Naive B cell (primary cell): Measurements from ENCODE around the gene MEF2B. TPM values are rescaled to one million over a fixed set of nuclear protein-coding genes. Genes with fewer than 3 reads are reported as not detected.
A peak's percentile ranks its signal among the peaks of the same experiment; 100 is the strongest.
"Not testable (repeated sequence)": the region's sequence is repeated elsewhere in the genome, so short reads cannot be mapped to it uniquely, and the experiment has no call there.

ENCODE experiments used
- ATAC-seq, 2 donors: fragments of 150-1000 bp; cut with Tn5 transposase; 2 replicates each; pipeline ENCODE4 v1.10.0; 2021; ENCODE audit warnings: low read depth in 2 of 2, mild to moderate bottlenecking in 2 of 2, moderate library complexity in 2 of 2
- DNase-seq: peaks from one replicate; pipeline ENCODE4 v3.0.0; 2022
- H3K27ac Mint-ChIP-seq, 6 donors: one replicate each; pipeline ENCODE4 v1.8.0; 2020 to 2022; ENCODE audit warnings: mild to moderate bottlenecking in 6 of 6, mixed read lengths in 6 of 6, moderate library complexity in 5 of 6, inconsistent platforms in 2 of 6
- H3K27me3 Mint-ChIP-seq, 3 donors: one replicate each; pipeline ENCODE4 v1.8.0; 2021 to 2022; ENCODE audit warnings: mixed read lengths in 3 of 3, mild to moderate bottlenecking in 1 of 3
- H3K36me3 Mint-ChIP-seq, 2 donors: one replicate each; pipeline ENCODE4 v1.8.0; 2020 to 2022; ENCODE audit warnings: mixed read lengths in 2 of 2, inconsistent platforms in 1 of 2, mild to moderate bottlenecking in 1 of 2
- H3K4me1 Mint-ChIP-seq, 3 donors: one replicate each; pipeline ENCODE4 v1.8.0; 2020 to 2022; ENCODE audit warnings: mixed read lengths in 3 of 3, inconsistent platforms in 1 of 3, mild to moderate bottlenecking in 1 of 3, moderate library complexity in 1 of 3
- H3K4me3 Mint-ChIP-seq, 8 donors: one replicate each; pipeline ENCODE4 v1.8.0; 2020 to 2022; ENCODE audit warnings: mild to moderate bottlenecking in 8 of 8, mixed read lengths in 8 of 8, moderate library complexity in 8 of 8, inconsistent platforms in 2 of 8
- H3K9me3 Mint-ChIP-seq, 7 donors: one replicate each; pipeline ENCODE4 v1.8.0; 2020 to 2022; ENCODE audit warnings: mixed read lengths in 7 of 7, mild to moderate bottlenecking in 5 of 7, inconsistent platforms in 2 of 7, moderate library complexity in 1 of 7
- polyA plus RNA-seq, 6 donors: library from polyadenylated mRNA; unstranded; fragments of 300-500 nt; fragmentation: Illumina TruSeq; gene quantifications; one replicate each; pipeline ENCODE4 v1.2.3, GENCODE V29; 2021; ENCODE audit warnings: low read depth in 6 of 6

The MEF2B gene
- polyA plus RNA-seq, 6 donors from 2014 or later: 0.19 to 1.4 (median 0.38) TPM; not detected in 2

DNA sequence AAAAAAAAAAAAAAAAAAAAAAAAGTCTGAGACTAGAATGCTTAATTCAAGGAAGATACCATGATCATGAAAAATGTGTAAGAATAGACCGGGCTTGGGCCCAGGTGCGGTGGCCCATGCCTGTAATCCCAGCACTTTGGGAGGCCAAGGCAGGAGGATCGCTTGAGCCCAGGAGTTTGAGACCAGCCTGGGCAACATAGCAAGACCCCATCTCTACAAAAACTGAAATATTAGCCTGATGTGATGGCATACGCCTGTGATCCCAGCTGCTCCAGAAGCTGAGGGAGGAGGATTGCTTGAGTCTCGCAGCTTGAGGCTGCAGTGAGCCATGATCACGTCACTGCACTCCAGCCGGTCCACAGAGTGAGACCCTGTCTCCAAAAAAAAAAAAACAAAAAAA lies 63.1 kb downstream of the MEF2B start:
- Mint-ChIP-seq H3K4me1 (peaks cover 13 to 17% (median 15%) of the 10 kb centered on the region in 3 donors), H3K27ac (peak overlapping the region in 1 of 6 donors; percentile 78)
- not testable (repeated sequence) for H3K4me3 Mint-ChIP-seq, ATAC-seq, H3K9me3 Mint-ChIP-seq, DNase-seq, H3K36me3 Mint-ChIP-seq, H3K27me3 Mint-ChIP-seq

DNA sequence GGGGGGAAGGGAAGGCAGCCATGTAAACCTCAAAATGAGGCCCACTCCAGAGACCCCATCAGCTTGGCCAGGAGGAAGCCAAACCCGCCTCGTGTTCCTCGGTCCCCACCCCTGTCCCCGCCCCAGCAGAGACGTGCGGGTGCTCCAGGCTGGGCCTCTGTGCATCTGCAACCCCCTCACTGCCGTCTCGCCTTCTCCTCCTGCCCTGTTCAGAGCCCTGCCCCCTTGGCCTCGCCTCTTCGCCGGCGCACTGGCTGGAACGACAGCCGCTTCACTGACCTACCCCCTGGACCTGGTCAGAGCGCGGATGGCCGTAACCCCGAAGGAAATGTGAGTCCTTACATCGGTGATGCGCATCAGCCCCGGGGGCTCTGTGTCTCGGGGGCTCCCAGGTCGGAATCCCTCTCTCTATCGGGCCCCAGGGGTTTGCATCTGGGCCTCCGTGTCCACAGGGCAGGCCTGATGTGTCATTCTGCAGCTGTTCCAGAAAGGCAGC lies 64.0 kb downstream of the MEF2B start:
- peak overlapping the region in 3 of 8 donors; percentile 26 to 57 (median 38) for H3K4me3 Mint-ChIP-seq
- no peak overlapping the region for H3K27ac Mint-ChIP-seq
- ATAC-seq (no peak), DNase-seq (no peak)
- H3K27me3 Mint-ChIP-seq: no peaks in the 10 kb centered on the region
- H3K9me3 Mint-ChIP-seq: no peaks in the 10 kb centered on the region
- peaks cover 6 to 9% (median 9%) of the 10 kb centered on the region in 3 donors for H3K4me1 Mint-ChIP-seq
- H3K36me3 Mint-ChIP-seq: no peaks in the 10 kb centered on the region

DNA sequence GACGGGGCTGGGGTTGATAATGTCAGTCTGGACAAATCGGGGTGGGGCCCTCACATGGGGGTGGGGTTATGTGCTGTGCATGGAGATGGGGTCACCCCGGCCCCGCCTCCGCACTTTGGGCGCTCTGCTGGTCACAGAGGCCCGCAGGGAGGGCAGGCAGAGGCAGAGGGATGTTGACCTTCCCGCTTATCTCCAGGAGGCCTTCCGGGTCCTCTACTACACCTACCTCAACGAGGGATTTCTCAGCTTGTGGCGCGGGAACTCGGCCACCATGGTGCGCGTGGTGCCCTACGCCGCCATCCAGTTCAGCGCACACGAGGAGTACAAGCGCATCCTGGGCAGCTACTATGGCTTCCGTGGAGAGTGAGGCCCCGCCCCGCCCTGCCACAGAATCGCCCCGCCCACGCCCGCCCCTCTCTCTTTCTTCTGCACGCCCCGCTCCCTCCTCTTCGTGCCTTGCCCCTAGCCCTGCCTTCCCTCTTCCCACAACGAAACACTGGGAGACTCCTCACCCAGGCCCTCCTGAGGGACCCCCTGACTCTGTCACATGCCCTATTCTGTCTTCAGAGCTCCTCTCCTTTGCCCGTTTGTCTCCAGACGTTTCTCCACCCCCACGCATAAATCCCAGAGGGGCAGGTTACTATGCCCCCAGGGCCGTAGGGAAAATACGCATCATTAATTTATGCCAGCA lies 64.6 kb downstream of the MEF2B start:
- Mint-ChIP-seq H3K36me3 (peaks cover 0 to 3% of the 10 kb centered on the region in 2 donors), H3K27ac (no peak overlapping the region), H3K4me3 (peak overlapping the region in 3 of 8 donors; percentile 26 to 55 (median 35)), H3K4me1 (peaks cover 6 to 12% (median 9%) of the 10 kb centered on the region in 3 donors), H3K27me3 (no peaks in the 10 kb centered on the region), H3K9me3 (no peaks in the 10 kb centered on the region)
- ATAC-seq (peak in 1 of 2 donors; percentile 28), DNase-seq (no peak)

GRCh38 chr19:19103167-19103566 lies 66.9 kb downstream of the MEF2B start:
- Mint-ChIP-seq H3K27ac (no peak overlapping the region), H3K4me1 (peaks cover 0 to 16% (median 8%) of the 10 kb centered on the region in 3 donors), H3K36me3 (peaks cover 0 to 7% of the 10 kb centered on the region in 2 donors), H3K27me3 (no peaks in the 10 kb centered on the region), H3K9me3 (no peaks in the 10 kb centered on the region), H3K4me3 (no peak overlapping the region)
- DNase-seq (no peak), ATAC-seq (no peak)

DNA sequence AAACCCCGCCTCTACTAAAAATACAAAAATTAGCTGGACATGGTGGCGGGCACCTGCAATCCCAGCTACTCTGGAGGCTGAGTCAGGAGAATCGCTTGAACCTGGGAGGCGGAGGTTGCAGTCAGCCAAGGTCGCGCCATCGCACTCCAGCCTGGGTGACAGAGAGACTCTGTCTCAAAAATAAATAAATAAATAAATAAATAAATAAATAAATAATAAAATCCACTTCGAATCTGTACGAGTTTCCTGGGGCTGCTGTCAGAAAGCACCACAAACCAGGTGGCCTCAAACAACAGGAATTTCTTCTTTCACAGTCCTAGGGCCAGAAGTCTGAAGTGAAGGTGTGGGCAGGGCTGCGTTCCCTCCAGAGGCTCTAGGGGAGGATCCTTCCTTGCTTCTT lies 67.5 kb downstream of the MEF2B start:
- H3K4me1 Mint-ChIP-seq: peaks cover 0 to 16% (median 8%) of the 10 kb centered on the region in 3 donors
- H3K36me3 Mint-ChIP-seq, H3K27ac Mint-ChIP-seq, H3K4me3 Mint-ChIP-seq, DNase-seq, ATAC-seq, H3K27me3 Mint-ChIP-seq, H3K9me3 Mint-ChIP-seq: not testable (repeated sequence)

GRCh38 chr19:19101540-19101939 lies 68.5 kb downstream of the MEF2B start:
- H3K9me3 Mint-ChIP-seq: no peaks in the 10 kb centered on the region
- peaks cover 0 to 16% (median 8%) of the 10 kb centered on the region in 3 donors for H3K4me1 Mint-ChIP-seq
- no peak overlapping the region for H3K27ac Mint-ChIP-seq
- H3K4me3 Mint-ChIP-seq: peak overlapping the region in 1 of 8 donors; percentile 42
- peaks cover 0 to 7% of the 10 kb centered on the region in 2 donors for H3K36me3 Mint-ChIP-seq
- no peaks in the 10 kb centered on the region for H3K27me3 Mint-ChIP-seq
- no peak for DNase-seq
- ATAC-seq: no peak

GRCh38 chr19:19098703-19099632 lies 71.1 kb downstream of the MEF2B start:
- DNase-seq (no peak), ATAC-seq (no peak)
- H3K27ac Mint-ChIP-seq: no peak overlapping the region
- peaks cover 0 to 7% of the 10 kb centered on the region in 2 donors for H3K36me3 Mint-ChIP-seq
- no peak overlapping the region for H3K4me3 Mint-ChIP-seq
- H3K9me3 Mint-ChIP-seq: no peaks in the 10 kb centered on the region
- no peaks in the 10 kb centered on the region for H3K27me3 Mint-ChIP-seq
- peaks cover 0 to 11% (median 4%) of the 10 kb centered on the region in 3 donors for H3K4me1 Mint-ChIP-seq

- no peak overlapping the region for H3K27ac Mint-ChIP-seq
Measured at GRCh38 chr19:19098084-19098702, 71.9 kb downstream of the MEF2B start.

GRCh38 chr19:19096641-19097627 lies 73.1 kb downstream of the MEF2B start:
- Mint-ChIP-seq H3K4me1 (peaks cover 0 to 21% (median 11%) of the 10 kb centered on the region in 3 donors), H3K4me3 (no peak overlapping the region), H3K9me3 (no peaks in the 10 kb centered on the region), H3K27ac (no peak overlapping the region), H3K27me3 (no peaks in the 10 kb centered on the region), H3K36me3 (peaks cover 0 to 7% of the 10 kb centered on the region in 2 donors)
- DNase-seq (no peak), ATAC-seq (no peak)

More at GRCh38 chr19:19098084-19098702, 71.9 kb downstream of the MEF2B start:
- H3K4me3 Mint-ChIP-seq: no peak overlapping the region
- H3K36me3 Mint-ChIP-seq: peaks cover 0 to 7% of the 10 kb centered on the region in 2 donors
- no peaks in the 10 kb centered on the region for H3K27me3 Mint-ChIP-seq
- H3K9me3 Mint-ChIP-seq: no peaks in the 10 kb centered on the region
- peaks cover 0 to 11% (median 8%) of the 10 kb centered on the region in 3 donors for H3K4me1 Mint-ChIP-seq
- no peak for DNase-seq
- ATAC-seq: no peak

GRCh38 chr19:19095691-19096090 lies 74.4 kb downstream of the MEF2B start:
- H3K27me3 Mint-ChIP-seq: no peaks in the 10 kb centered on the region
- no peak overlapping the region for H3K27ac Mint-ChIP-seq
- no peak for ATAC-seq
- H3K9me3 Mint-ChIP-seq: no peaks in the 10 kb centered on the region
- no peak overlapping the region for H3K4me3 Mint-ChIP-seq
- peaks cover 0 to 7% of the 10 kb centered on the region in 2 donors for H3K36me3 Mint-ChIP-seq
- peaks cover 0 to 22% (median 12%) of the 10 kb centered on the region in 3 donors for H3K4me1 Mint-ChIP-seq
- no peak for DNase-seq
